H9 (cell line): ENCODE results near the gene EXOG. TPM values are rescaled to one million over a fixed set of nuclear protein-coding genes. Genes with fewer than 3 reads are reported as not detected.
A peak's percentile ranks its signal among the peaks of the same experiment; 100 is the strongest.

ENCODE experiments used
- DNase-seq: peaks from one replicate; pipeline ENCODE4 v3.0.0-alpha.2; 2017
- H2AFZ ChIP-seq: one replicate; pipeline ENCODE4 v1.6.1; 2013; ENCODE audit warnings: mild to moderate bottlenecking, low read length, control low read depth, moderate library complexity
- H2AK5ac ChIP-seq: 2 replicates; pipeline ENCODE4 v1.6.1; 2013; ENCODE audit warnings: low read length, control low read depth, mixed read lengths; ENCODE audit not compliant: insufficient read length
- H2BK120ac ChIP-seq: one replicate; pipeline ENCODE4 v1.6.1; 2013; ENCODE audit warnings: low read depth, mild to moderate bottlenecking, low read length, control low read depth, inconsistent platforms; ENCODE audit not compliant: poor library complexity, severe bottlenecking
- H2BK12ac ChIP-seq: 2 replicates; pipeline ENCODE4 v1.6.1; 2013; ENCODE audit warnings: low read length, control low read depth, mixed read lengths, low read depth; ENCODE audit not compliant: insufficient read length
- H2BK15ac ChIP-seq: 2 replicates; pipeline ENCODE4 v1.6.1; 2013; ENCODE audit warnings: low read depth, low read length, control low read depth
- H2BK20ac ChIP-seq: one replicate; pipeline ENCODE4 v1.6.1; 2013; ENCODE audit warnings: low read depth, mild to moderate bottlenecking, low read length, control low read depth, inconsistent platforms; ENCODE audit not compliant: poor library complexity, severe bottlenecking
- H2BK5ac ChIP-seq: 2 replicates; pipeline ENCODE4 v1.6.1; 2013; ENCODE audit warnings: low read length, control low read depth, mixed read lengths; ENCODE audit not compliant: insufficient read length
- H3K14ac ChIP-seq: 2 replicates; pipeline ENCODE4 v1.6.1; 2013; ENCODE audit warnings: low read length, control low read depth; ENCODE audit not compliant: insufficient read depth
- H3K18ac ChIP-seq: 2 replicates; pipeline ENCODE4 v1.6.1; 2013; ENCODE audit warnings: low read depth, mild to moderate bottlenecking, mixed read lengths, low read length, control low read depth; ENCODE audit not compliant: insufficient read length
- H3K23ac ChIP-seq: 2 replicates; pipeline ENCODE4 v1.6.1; 2013; ENCODE audit warnings: low read length, control low read depth, mixed read lengths, low read depth; ENCODE audit not compliant: insufficient read length
- H3K23me2 ChIP-seq: 2 replicates; pipeline ENCODE4 v1.6.1; 2013; ENCODE audit warnings: low read depth, mild to moderate bottlenecking, mixed read lengths, low read length, control low read depth; ENCODE audit not compliant: insufficient read length, poor library complexity, severe bottlenecking
- H3K27ac ChIP-seq: 2 replicates; pipeline ENCODE4 v1.5.1; 2013; ENCODE audit warnings: low read length, control low read depth, mixed read lengths, low read depth; ENCODE audit not compliant: insufficient read length
- H3K27me3 ChIP-seq: 2 replicates; pipeline ENCODE4 v1.6.1; 2013; ENCODE audit warnings: low read length, control low read depth, inconsistent platforms; ENCODE audit not compliant: insufficient read depth
- H3K4ac ChIP-seq: 2 replicates; pipeline ENCODE4 v1.6.1; 2013; ENCODE audit warnings: low read depth, mild to moderate bottlenecking, control low read depth, inconsistent platforms, low read length, moderate library complexity
- H3K4me1 ChIP-seq: 2 replicates; pipeline ENCODE4 v1.6.1; 2013; ENCODE audit warnings: low read length, control low read depth, inconsistent platforms; ENCODE audit not compliant: insufficient read depth
- H3K4me2 ChIP-seq: 2 replicates; pipeline ENCODE4 v1.6.1; 2013; ENCODE audit warnings: low read length, control low read depth, mixed read lengths; ENCODE audit not compliant: insufficient read length, insufficient read depth
- H3K56ac ChIP-seq: 2 replicates; pipeline ENCODE4 v1.6.1; 2013; ENCODE audit warnings: low read depth, mild to moderate bottlenecking, mixed read lengths, low read length, control low read depth; ENCODE audit not compliant: insufficient read length
- H3K79me1 ChIP-seq: 2 replicates; pipeline ENCODE4 v1.6.1; 2013; ENCODE audit warnings: low read depth, mild to moderate bottlenecking, moderate library complexity, low read length, control low read depth, inconsistent platforms; ENCODE audit not compliant: insufficient read depth, poor library complexity, severe bottlenecking
- H3K79me2 ChIP-seq: 2 replicates; pipeline ENCODE4 v1.6.1; 2013; ENCODE audit warnings: low read length, control low read depth, inconsistent platforms; ENCODE audit not compliant: insufficient read depth
- H3K9ac ChIP-seq: 2 replicates; pipeline ENCODE4 v1.6.1; 2013; ENCODE audit warnings: low read length, control low read depth, mixed read lengths; ENCODE audit not compliant: insufficient read length; ENCODE audit errors: extremely low read depth
- H3K9me3 ChIP-seq: one replicate; pipeline ENCODE4 v1.6.1; 2013; ENCODE audit warnings: low read depth, low read length, inconsistent platforms; ENCODE audit not compliant: control insufficient read depth
- H3T11ph ChIP-seq: one replicate; pipeline ENCODE4 v1.6.1; 2013; ENCODE audit warnings: mild to moderate bottlenecking, low read length, control low read depth, inconsistent platforms
- H4K20me1 ChIP-seq: one replicate; pipeline ENCODE4 v1.6.1; 2013; ENCODE audit not compliant: control insufficient read depth, insufficient read length, insufficient read depth
- H4K5ac ChIP-seq: 2 replicates; pipeline ENCODE4 v1.6.1; 2013; ENCODE audit warnings: low read depth, mild to moderate bottlenecking, mixed read lengths, low read length, control low read depth; ENCODE audit not compliant: insufficient read length
- H4K8ac ChIP-seq: replicated peaks from 2 replicates; pipeline ENCODE4 v1.6.1; 2013; ENCODE audit warnings: low read length, control low read depth, mixed read lengths, low read depth; ENCODE audit not compliant: insufficient read length
- H4K91ac ChIP-seq: 2 replicates; pipeline ENCODE4 v1.6.1; 2013; ENCODE audit warnings: low read depth, mild to moderate bottlenecking, moderate library complexity, mixed read lengths, low read length, control low read depth; ENCODE audit not compliant: insufficient read length
- H3K27ac Mint-ChIP-seq, 3 experiments: 2 replicates in 2 of 3; 3 replicates in 1 of 3; pipeline ENCODE4 v1.8.0; 2020 to 2021; ENCODE audit warnings: mixed read lengths in 3 of 3, mild to moderate bottlenecking in 1 of 3, moderate library complexity in 1 of 3
- H3K27me3 Mint-ChIP-seq: 2 replicates; pipeline ENCODE4 v1.8.0; 2021; ENCODE audit warnings: low read depth, mild to moderate bottlenecking, moderate library complexity, mixed read lengths
- H3K36me3 Mint-ChIP-seq, 3 experiments: 2 replicates in 2 of 3; 3 replicates in 1 of 3; pipeline ENCODE4 v1.8.0; 2020 to 2021; ENCODE audit warnings: low read depth in 3 of 3, mixed read lengths in 3 of 3; ENCODE audit not compliant: insufficient read depth in 1 of 3
- H3K4me1 Mint-ChIP-seq, 2 experiments: 2 replicates each; pipeline ENCODE4 v1.8.0; 2020; ENCODE audit warnings: mixed read lengths in 2 of 2
- H3K4me3 Mint-ChIP-seq, 2 experiments: 2 replicates in 1 of 2; 3 replicates in 1 of 2; pipeline ENCODE4 v1.8.0; 2020 to 2021; ENCODE audit warnings: mild to moderate bottlenecking in 2 of 2, mixed read lengths in 2 of 2, moderate library complexity in 1 of 2
- H3K9me3 Mint-ChIP-seq, 2 experiments: 2 replicates in 1 of 2; 3 replicates in 1 of 2; pipeline ENCODE4 v1.8.0; 2020; ENCODE audit warnings: mild to moderate bottlenecking in 2 of 2, mixed read lengths in 2 of 2, moderate library complexity in 1 of 2
- CTCF ChIP-seq: fragments of 200-600 bp; sonication (generic); conservative IDR thresholded peaks from 3 replicates; pipeline ENCODE4 v1.8.0; 2021; ENCODE audit warnings: antibody characterized with exemption, mild to moderate bottlenecking
- WGBS: extraction: QIAGEN DNeasy Blood & Tissue Kit; methylation state at CpG from one replicate; pipeline ENCODE4 v1.1.7; 2013; ENCODE audit warnings: missing lambda C conversion rate, low lambda C conversion rate, mixed read lengths; ENCODE audit not compliant: insufficient read length; ENCODE audit errors: extremely low coverage; 5-methylcytosine and 5-hydroxymethylcytosine counted together
- total RNA-seq: library from RNA; stranded (reverse); gene quantifications from 2 replicates; pipeline ENCODE4 v1.2.1, GENCODE V29; 2021

Gene EXOG
- total RNA-seq, 1 experiment from 2014 or later = 14.1 TPM

DNA sequence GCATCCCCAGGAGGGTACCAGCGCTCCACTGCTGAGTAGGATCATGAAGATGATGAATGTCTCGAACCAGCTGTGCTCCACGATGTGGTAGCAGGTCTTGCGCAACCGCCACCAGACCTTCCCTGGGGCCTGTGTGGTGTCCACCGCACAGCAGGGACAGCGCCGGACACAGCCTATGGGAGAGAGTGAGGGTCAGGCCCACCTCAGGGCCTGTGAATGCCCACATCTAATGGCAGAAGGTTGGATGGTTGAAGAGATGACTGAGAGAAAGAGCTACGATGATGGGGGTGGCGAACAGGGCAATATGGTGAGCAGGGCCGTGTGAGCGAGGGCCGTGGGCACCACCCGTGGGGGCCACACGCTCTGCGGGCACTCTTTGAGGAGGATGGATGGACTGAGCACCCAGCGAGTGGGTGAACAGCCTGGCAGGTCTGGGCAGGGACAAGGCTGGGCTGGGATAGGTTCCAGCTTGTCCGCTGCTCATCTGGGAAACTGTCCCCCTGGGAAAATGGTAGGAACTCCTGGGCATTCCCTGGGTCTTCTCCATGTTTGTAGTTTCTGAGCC is 79.2 kb downstream of the EXOG start:
- Histone ChIP-seq H2BK20ac (no peak overlapping the region), H3K14ac (no peak overlapping the region), H3K23me2 (no peaks in the 10 kb centered on the region), H3K9me3 (no peaks in the 10 kb centered on the region), H3K18ac (no peak overlapping the region), H3K27ac (no peak overlapping the region), H3K79me1 (no peaks in the 10 kb centered on the region), H3K9ac (no peak overlapping the region), H2AK5ac (no peak overlapping the region), H3K4ac (no peak overlapping the region), H2AFZ (no peak overlapping the region), H3K56ac (no peak overlapping the region), H3K27me3 (no peaks in the 10 kb centered on the region), H4K20me1 (no peaks in the 10 kb centered on the region), H2BK12ac (no peak overlapping the region), H2BK120ac (no peak overlapping the region), H4K91ac (no peak overlapping the region), H3K79me2 (no peaks in the 10 kb centered on the region), H3K4me1 (no peaks in the 10 kb centered on the region; the same call in 1 of the 2 replicates), H2BK15ac (no peak overlapping the region), H3T11ph (no peak overlapping the region), H2BK5ac (no peak overlapping the region), H3K23ac (no peak overlapping the region), H4K5ac (no peak overlapping the region), H4K8ac (no peak overlapping the region), H3K4me2 (no peak overlapping the region)
- peak; percentile 12 for DNase-seq
- Mint-ChIP-seq H3K4me3 (no peak overlapping the region), H3K27ac (no peak overlapping the region), H3K36me3 (peaks cover 0 to 4% (median 0%) of the 10 kb centered on the region in 3 experiments; a peak in 4 of 7 replicates), H3K27me3 (peaks cover 2% of the 10 kb centered on the region), H3K9me3 (no peaks in the 10 kb centered on the region; a peak in 1 of 5 replicates), H3K4me1 (peaks cover 13 to 21% of the 10 kb centered on the region in 2 experiments)
- TF ChIP-seq CTCF = no peak
- WGBS = no CpG with 5 or more reads among the region's 18 CpGs

Other genes starting within 250 kb of the EXOG start
- gene SLC22A13, start 230.5 kb upstream of the EXOG start, total RNA-seq = 0.11 TPM in 1 of 2 replicates, not detected in the other
- gene SLC22A14, start 214.0 kb upstream of the EXOG start, total RNA-seq = not detected in 2 replicates
- gene XYLB, start 149.6 kb upstream of the EXOG start, total RNA-seq = 2.4 and 2.6 TPM in 2 replicates
- 99.9 and 105 TPM in 2 replicates for gene ACVR2B, start 42.5 kb upstream of the EXOG start, total RNA-seq
- 6.5 and 8.0 TPM in 2 replicates for gene SCN5A, start 153.3 kb downstream of the EXOG start, total RNA-seq